HL-60/S4 treated with phorbol 12-myristate 13-acetate at 8.2 ng/mL for 4 days and 3 days (cell line): ENCODE measurements around the gene SERTM2.

Experiments used
- in situ Hi-C: fragments of 300-500 bp; cut with MboI; formaldehyde crosslinking; loops from 2 replicates; pipeline ENCODE4 v1.15.0; 2022; ENCODE audit warnings: low sequenced_read_pairs

The SERTM2 gene

GRCh38 chrX:111555406-111555958, 44.0 kb downstream of the SERTM2 start:
- in situ Hi-C loops: no loop called here

DNA sequence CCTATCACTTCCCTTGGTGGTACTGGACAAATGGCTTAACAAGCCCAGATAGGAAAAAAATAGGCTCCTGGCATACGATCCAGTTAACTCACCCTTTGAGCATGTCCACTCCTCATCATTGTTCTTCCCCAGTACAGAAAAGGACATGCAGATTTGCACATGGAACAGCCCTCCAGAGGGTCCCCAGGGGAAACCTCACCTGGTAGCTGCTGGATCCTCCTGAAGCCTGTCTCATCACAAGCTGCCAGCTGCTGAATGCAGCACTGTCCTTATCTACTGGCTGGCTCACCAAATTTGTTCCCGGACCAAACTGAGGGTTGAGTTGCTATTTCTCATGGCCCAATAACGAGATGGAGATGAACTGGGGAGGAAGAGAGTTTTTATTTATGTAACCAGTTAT, 49.4 kb downstream of the SERTM2 start:
- in situ Hi-C loops: no loop called here

- in situ Hi-C loops: no loop called here
These were observed 50.4 kb downstream of the SERTM2 start for GRCh38 chrX:111561851-111562250.

- in situ Hi-C loops: no loop called here
These were observed 56.3 kb downstream of the SERTM2 start for GRCh38 chrX:111567542-111568255.

GRCh38 chrX:111568354-111568753, 56.9 kb downstream of the SERTM2 start:
- in situ Hi-C loops: no loop called here

DNA sequence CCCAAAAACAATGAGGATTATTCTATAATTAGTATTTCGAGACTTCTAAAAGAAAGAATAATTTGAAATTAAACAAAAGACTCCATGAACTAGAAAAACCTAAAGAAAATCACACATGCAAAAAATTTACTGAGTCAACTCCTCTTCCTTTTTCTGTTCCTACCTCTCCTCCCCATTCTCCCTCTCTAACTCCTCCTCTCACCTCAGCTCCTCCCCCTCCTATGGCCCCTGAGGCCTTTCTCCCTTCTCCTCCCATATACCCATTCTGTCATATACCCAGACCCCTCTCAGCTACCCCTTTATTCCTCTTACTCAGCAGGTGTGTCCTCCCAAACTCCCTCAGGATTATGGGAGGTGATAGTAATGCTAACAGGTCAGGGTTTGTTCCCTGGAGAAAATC, 57.4 kb downstream of the SERTM2 start:
- in situ Hi-C loops: no loop called here
